ENCODE measurements around the gene THRB. TPM values are rescaled to one million over a fixed set of nuclear protein-coding genes. Genes with fewer than 3 reads are reported as not detected.

The THRB gene
- polyA plus RNA-seq, 1 of the 3 experiments (the other 2 are of a cell fraction), result 0.02 TPM

DNA sequence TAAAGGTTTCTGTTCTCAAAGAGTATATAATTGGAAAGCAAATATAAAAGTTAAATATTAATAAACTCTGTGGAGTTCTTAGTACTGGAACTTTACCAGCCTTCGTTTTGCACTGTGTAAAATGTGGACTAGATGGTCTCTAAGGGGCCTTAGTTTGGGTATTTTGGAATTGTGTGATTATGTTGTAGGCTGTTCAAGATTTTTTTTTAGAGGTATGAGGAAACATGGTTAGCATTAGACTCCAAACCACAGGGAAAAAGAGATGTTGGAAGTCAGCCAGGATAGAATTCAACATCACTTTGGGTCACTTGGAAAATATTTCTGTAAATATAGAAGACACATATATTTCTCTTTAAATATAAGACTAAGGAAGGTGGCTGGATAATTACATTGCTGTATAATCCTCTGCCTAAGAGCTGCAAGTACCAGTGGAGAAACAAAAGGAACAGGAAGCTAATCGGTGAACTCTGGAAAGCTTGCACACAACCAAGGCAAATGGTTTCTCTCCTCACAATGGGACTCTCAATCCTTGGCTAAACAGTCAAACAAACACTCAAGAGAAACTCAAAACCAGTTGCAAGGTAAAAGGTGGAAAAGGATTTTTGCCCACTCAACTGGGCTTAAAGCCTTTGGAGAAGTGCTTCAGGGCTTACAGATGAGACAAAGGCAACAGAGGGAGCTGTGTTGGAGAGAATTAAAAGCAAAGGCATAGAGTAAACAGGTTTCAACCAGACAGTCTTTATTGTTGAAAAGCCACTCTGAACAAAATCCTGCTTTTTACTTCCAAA, 407.8 kb downstream of the THRB start:
- WGBS (ENCODE audit: low lambda C conversion rate), result 73% methylated on average over 2 of the region's 2 CpGs
- peak; percentile 25; the same call in 1 of the 2 replicates for TF ChIP-seq NFIC (IDR thresholded peaks at IDR 0.05; ENCODE audit: borderline replicate concordance)
- TF ChIP-seq, protein P1, sequence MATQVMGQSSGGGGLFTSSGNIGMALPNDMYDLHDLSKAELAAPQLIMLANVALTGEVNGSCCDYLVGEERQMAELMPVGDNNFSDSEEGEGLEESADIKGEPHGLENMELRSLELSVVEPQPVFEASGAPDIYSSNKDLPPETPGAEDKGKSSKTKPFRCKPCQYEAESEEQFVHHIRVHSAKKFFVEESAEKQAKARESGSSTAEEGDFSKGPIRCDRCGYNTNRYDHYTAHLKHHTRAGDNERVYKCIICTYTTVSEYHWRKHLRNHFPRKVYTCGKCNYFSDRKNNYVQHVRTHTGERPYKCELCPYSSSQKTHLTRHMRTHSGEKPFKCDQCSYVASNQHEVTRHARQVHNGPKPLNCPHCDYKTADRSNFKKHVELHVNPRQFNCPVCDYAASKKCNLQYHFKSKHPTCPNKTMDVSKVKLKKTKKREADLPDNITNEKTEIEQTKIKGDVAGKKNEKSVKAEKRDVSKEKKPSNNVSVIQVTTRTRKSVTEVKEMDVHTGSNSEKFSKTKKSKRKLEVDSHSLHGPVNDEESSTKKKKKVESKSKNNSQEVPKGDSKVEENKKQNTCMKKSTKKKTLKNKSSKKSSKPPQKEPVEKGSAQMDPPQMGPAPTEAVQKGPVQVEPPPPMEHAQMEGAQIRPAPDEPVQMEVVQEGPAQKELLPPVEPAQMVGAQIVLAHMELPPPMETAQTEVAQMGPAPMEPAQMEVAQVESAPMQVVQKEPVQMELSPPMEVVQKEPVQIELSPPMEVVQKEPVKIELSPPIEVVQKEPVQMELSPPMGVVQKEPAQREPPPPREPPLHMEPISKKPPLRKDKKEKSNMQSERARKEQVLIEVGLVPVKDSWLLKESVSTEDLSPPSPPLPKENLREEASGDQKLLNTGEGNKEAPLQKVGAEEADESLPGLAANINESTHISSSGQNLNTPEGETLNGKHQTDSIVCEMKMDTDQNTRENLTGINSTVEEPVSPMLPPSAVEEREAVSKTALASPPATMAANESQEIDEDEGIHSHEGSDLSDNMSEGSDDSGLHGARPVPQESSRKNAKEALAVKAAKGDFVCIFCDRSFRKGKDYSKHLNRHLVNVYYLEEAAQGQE (IDR thresholded peaks at IDR 0.05; ENCODE audit: low read depth, low read length), result no peak
- TF ChIP-seq, protein P2, sequence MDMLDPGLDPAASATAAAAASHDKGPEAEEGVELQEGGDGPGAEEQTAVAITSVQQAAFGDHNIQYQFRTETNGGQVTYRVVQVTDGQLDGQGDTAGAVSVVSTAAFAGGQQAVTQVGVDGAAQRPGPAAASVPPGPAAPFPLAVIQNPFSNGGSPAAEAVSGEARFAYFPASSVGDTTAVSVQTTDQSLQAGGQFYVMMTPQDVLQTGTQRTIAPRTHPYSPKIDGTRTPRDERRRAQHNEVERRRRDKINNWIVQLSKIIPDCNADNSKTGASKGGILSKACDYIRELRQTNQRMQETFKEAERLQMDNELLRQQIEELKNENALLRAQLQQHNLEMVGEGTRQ (IDR thresholded peaks at IDR 0.05; ENCODE audit: borderline replicate concordance, low read depth, low read length), result no peak
- H3K9me3 ChIP-seq, result no peaks in the 10 kb centered on the region
- no peak overlapping the region; a peak in 1 of 4 replicates for H3K27ac ChIP-seq (ENCODE audit: low read depth in 2 of 2, low read length in 1 of 2)
- H3K9ac ChIP-seq, result no peak overlapping the region
- no peaks in the 10 kb centered on the region for H3K4me1 ChIP-seq (ENCODE audit: control insufficient read depth in 1 of 2, insufficient read depth in 2 of 2, low read depth in 1 of 2, low read length in 1 of 2)
- no peak overlapping the region for H3K4me3 ChIP-seq (ENCODE audit: low read depth in 2 of 2, low read length in 1 of 2)
- CTCF ChIA-PET, result interaction anchor here (0.9 kb wide), 1 partner anchor 27 kb away, joined by 4 read pairs; no protein-coding TSS in a partner anchor
- no peaks in the 10 kb centered on the region for H3K9me2 ChIP-seq
- H3K79me2 ChIP-seq (ENCODE audit: insufficient read depth), result no peaks in the 10 kb centered on the region
- H3K4me2 ChIP-seq, result no peak overlapping the region
- H2AFZ ChIP-seq (ENCODE audit: low read depth), result no peak overlapping the region
- DNase-seq, result no peak
- H3K27me3 ChIP-seq (ENCODE audit: insufficient read depth), result no peaks in the 10 kb centered on the region
- no peaks in the 10 kb centered on the region for H4K20me1 ChIP-seq (ENCODE audit: insufficient read depth)
- no peaks in the 10 kb centered on the region for H3K36me3 ChIP-seq (replicated peaks in 1 of 2; ENCODE audit: control insufficient read depth in 1 of 2, insufficient read depth in 2 of 2, low read length in 1 of 2)
- POLR2A ChIA-PET, result no interaction called here
- peaks cover 3% of the 10 kb centered on the region for H3F3A ChIP-seq (replicated peaks; ENCODE audit: insufficient read depth)

DNA sequence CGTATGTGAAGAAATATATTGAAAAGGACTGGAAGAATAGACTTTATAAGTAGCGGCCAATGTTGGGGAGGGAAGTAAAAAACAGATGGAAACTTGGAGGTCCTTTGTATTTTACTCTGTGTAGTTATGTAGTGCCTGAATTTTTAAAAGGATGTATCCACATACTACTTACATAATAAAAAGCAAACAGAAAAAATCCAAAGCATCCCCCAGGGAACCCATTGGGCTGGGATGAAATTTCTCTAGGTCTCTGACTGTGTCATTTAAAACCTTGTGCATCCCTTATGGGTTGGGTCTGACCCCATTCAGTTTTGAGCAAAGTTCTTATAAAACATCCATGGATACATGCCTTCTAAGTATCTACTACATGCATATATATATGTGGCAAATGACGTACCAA, 408.4 kb downstream of the THRB start:
- H3K27ac ChIP-seq (ENCODE audit: low read depth in 2 of 2, low read length in 1 of 2), result no peak overlapping the region
- H2AFZ ChIP-seq (ENCODE audit: low read depth), result no peak overlapping the region
- ChIA-PET POLR2A (no interaction called here), CTCF (no interaction called here)
- no peak overlapping the region for H3K9ac ChIP-seq
- no peaks in the 10 kb centered on the region for H3K27me3 ChIP-seq (ENCODE audit: insufficient read depth)
- no peaks in the 10 kb centered on the region for H3K79me2 ChIP-seq (ENCODE audit: insufficient read depth)
- H3K9me2 ChIP-seq, result no peaks in the 10 kb centered on the region
- H3K4me1 ChIP-seq (ENCODE audit: control insufficient read depth in 1 of 2, insufficient read depth in 2 of 2, low read depth in 1 of 2, low read length in 1 of 2), result no peaks in the 10 kb centered on the region
- 85% methylated on average over 3 of the region's 3 CpGs for WGBS (ENCODE audit: low lambda C conversion rate)
- no peak overlapping the region for H3K4me3 ChIP-seq (ENCODE audit: low read depth in 2 of 2, low read length in 1 of 2)
- H3F3A ChIP-seq (replicated peaks; ENCODE audit: insufficient read depth), result peaks cover 3% of the 10 kb centered on the region
- no peaks in the 10 kb centered on the region for H3K36me3 ChIP-seq (replicated peaks in 1 of 2; ENCODE audit: control insufficient read depth in 1 of 2, insufficient read depth in 2 of 2, low read length in 1 of 2)
- no peaks in the 10 kb centered on the region for H3K9me3 ChIP-seq
- TF ChIP-seq, protein P1 (IDR thresholded peaks at IDR 0.05; ENCODE audit: low read depth, low read length), result no peak
- TF ChIP-seq FOXJ3 (CRISPR knock-in tag; IDR thresholded peaks at IDR 0.05), result no peak
- no peak for TF ChIP-seq TCF12 (IDR thresholded peaks at IDR 0.05)
- no peak for TF ChIP-seq TEAD4 (IDR thresholded peaks at IDR 0.05; ENCODE audit: borderline replicate concordance, insufficient read depth)
- no peak for TF ChIP-seq ELF1 (IDR thresholded peaks at IDR 0.05)
- TF ChIP-seq YY1 (IDR thresholded peaks at IDR 0.05; ENCODE audit: low read depth), result no peak
- TF ChIP-seq SIN3A (IDR thresholded peaks at IDR 0.05; ENCODE audit: borderline replicate concordance, low read depth, low read length), result no peak
- TF ChIP-seq, protein P3, sequence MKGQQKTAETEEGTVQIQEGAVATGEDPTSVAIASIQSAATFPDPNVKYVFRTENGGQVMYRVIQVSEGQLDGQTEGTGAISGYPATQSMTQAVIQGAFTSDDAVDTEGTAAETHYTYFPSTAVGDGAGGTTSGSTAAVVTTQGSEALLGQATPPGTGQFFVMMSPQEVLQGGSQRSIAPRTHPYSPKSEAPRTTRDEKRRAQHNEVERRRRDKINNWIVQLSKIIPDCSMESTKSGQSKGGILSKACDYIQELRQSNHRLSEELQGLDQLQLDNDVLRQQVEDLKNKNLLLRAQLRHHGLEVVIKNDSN (IDR thresholded peaks at IDR 0.05; ENCODE audit: borderline replicate concordance, low read depth), result no peak
- TF ChIP-seq NFIC (IDR thresholded peaks at IDR 0.05; ENCODE audit: borderline replicate concordance), result no peak
- TF ChIP-seq GATA2 (CRISPR knock-in tag; IDR thresholded peaks at IDR 0.05), result no peak
- TF ChIP-seq, protein P4, sequence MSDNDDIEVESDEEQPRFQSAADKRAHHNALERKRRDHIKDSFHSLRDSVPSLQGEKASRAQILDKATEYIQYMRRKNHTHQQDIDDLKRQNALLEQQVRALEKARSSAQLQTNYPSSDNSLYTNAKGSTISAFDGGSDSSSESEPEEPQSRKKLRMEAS (IDR thresholded peaks at IDR 0.05; ENCODE audit: low read depth), result no peak
- TF ChIP-seq RFX5 (IDR thresholded peaks at IDR 0.05; ENCODE audit: low read length), result no peak
- no peak for DNase-seq
- H3K4me2 ChIP-seq, result no peak overlapping the region
- H4K20me1 ChIP-seq (ENCODE audit: insufficient read depth), result no peaks in the 10 kb centered on the region
